Measurements from ENCODE around the gene JADE2. TPM values are rescaled to one million over a fixed set of nuclear protein-coding genes. Genes with fewer than 3 reads are reported as not detected.

The JADE2 gene
- total and polyA plus RNA-seq, 2 of the 8 experiments (the other 6 are each of a cell fraction or from before 2014, with no cell fraction given): 19.2 to 55.8 TPM

DNA sequence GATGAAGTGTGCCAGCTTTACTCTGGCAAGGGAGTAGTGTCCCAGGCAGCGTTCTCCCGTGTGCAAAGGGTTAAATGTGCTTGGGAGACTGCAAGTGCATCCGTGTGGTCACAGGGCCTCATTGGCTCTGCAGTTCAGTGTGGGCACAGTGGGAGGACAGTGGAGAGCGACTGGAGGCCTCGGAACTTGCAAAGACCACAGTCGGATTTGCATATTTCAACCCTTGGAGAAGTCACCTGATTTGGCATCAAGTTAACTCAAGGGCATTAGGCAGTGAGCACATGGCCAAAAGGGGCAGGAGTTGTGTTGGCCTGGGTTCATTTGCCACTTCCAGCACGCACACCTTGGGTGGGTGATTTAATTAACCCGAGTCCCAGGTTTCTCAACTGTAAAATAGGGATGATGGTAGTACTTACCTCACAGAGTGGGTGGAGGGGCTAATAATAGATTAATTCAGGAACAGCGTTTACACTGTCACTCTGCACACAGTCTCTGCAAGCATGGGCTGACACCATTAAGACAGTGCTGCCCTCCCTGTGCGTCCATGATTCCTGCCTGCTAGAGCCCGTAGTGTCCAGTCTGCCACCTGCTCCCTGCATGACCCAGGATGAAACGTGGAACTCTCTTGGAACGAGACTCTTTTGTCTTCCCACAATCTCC lies 22.7 kb downstream of the JADE2 start:
- H3K56ac ChIP-seq (replicated peaks; ENCODE audit: insufficient read length, low read depth, low read length): no peak overlapping the region
- FAIRE-seq: no peak
- H3K4me1 ChIP-seq (replicated peaks in 1 of 4; ENCODE audit: control insufficient read depth in 3 of 4, insufficient read depth in 4 of 4, low read length in 3 of 4): peaks cover 3 to 7% (median 5%) of the 10 kb centered on the region in 4 experiments; a peak in 5 of 7 replicates
- peaks cover 6% of the 10 kb centered on the region for H3K79me1 ChIP-seq (ENCODE audit: low read depth, low read length)
- no peak overlapping the region for H2AFZ ChIP-seq (ENCODE audit: low read length)
- no peak overlapping the region for H2BK12ac ChIP-seq (ENCODE audit: low read depth, low read length)
- no peak overlapping the region for H3K23ac ChIP-seq (ENCODE audit: insufficient read length)
- H4K8ac ChIP-seq (ENCODE audit: extremely low read depth, insufficient read depth, low read length): peak overlapping the region; percentile 45; the same call in 1 of the 2 replicates
- H3K79me2 ChIP-seq (ENCODE audit: control insufficient read depth in 1 of 2, insufficient read depth in 2 of 2, low read length in 2 of 2): no peaks in the 10 kb centered on the region
- H2BK120ac ChIP-seq (replicated peaks; ENCODE audit: low read depth, low read length): no peak overlapping the region
- ChIA-PET CTCF (ENCODE audit: partially characterized antibody) (interaction anchor here (0.9 to 13.1 kb wide), 5 partner anchors 11 to 135 kb away, joined by 3 to 121 read pairs (median 7); partner anchors contain the start of genes CDKN2AIPNL and JADE2), POLR2A (ENCODE audit: partially characterized antibody) (interaction anchor here (8.8 kb wide), 1 partner anchor 23 kb away, joined by 74 read pairs; the partner anchor contains the start of gene JADE2)
- DNase-seq (ENCODE audit: low read depth in 1 of 2, low spot score in 2 of 2): no peak
- H2BK5ac ChIP-seq (ENCODE audit: low read depth, low read length): no peak overlapping the region
- peaks cover 3 to 44% (median 8%) of the 10 kb centered on the region in 4 experiments; a peak in 6 of 8 replicates for H3K36me3 ChIP-seq (ENCODE audit: control insufficient read depth in 2 of 4, insufficient read depth in 4 of 4, low read length in 3 of 4)
- no peak overlapping the region for H3K27ac ChIP-seq (ENCODE audit: low read depth, low read length)
- no peak overlapping the region for H4K5ac ChIP-seq (ENCODE audit: insufficient read length, low read depth, low read length)
- H4K20me1 ChIP-seq (replicated peaks in 1 of 2; ENCODE audit: control insufficient read depth in 1 of 2, insufficient read depth in 2 of 2, low read length in 2 of 2): peaks cover 0 to 2% of the 10 kb centered on the region in 2 experiments
- no peak overlapping the region for H2AK5ac ChIP-seq (ENCODE audit: low read depth, low read length)
- H4K91ac ChIP-seq (replicated peaks; ENCODE audit: insufficient read length, low read length): no peak overlapping the region
- TF ChIP-seq POU5F1 (IDR thresholded peaks at IDR 0.05; ENCODE audit: low read depth, low read length) (no peak), RBBP5 (IDR thresholded peaks at IDR 0.05; ENCODE audit: borderline replicate concordance, low read depth, low read length) (no peak), SP4 (IDR thresholded peaks at IDR 0.05; ENCODE audit: low read length) (no peak), FOSL1 (IDR thresholded peaks at IDR 0.05; ENCODE audit: insufficient read depth, low read depth, low read length) (no peak), SP2 (IDR thresholded peaks at IDR 0.05; ENCODE audit: low read length) (no peak), PHF8 (conservative IDR thresholded peaks at IDR 0.05; ENCODE audit: low read depth, low read length) (no peak)
- TF ChIP-seq, protein P1, sequence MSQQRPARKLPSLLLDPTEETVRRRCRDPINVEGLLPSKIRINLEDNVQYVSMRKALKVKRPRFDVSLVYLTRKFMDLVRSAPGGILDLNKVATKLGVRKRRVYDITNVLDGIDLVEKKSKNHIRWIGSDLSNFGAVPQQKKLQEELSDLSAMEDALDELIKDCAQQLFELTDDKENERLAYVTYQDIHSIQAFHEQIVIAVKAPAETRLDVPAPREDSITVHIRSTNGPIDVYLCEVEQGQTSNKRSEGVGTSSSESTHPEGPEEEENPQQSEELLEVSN (IDR thresholded peaks at IDR 0.05): no peak
- H3K9ac ChIP-seq (replicated peaks in 1 of 4; ENCODE audit: extremely low read depth in 1 of 4, low read depth in 3 of 4, low read length in 3 of 4): no peak overlapping the region
- H3K14ac ChIP-seq (ENCODE audit: insufficient read length): no peak overlapping the region
- no peak overlapping the region for H3K4me2 ChIP-seq (ENCODE audit: insufficient read depth in 1 of 2, low read depth in 2 of 2, low read length in 2 of 2)
- no peak overlapping the region for H3K4me3 ChIP-seq (ENCODE audit: extremely low read depth in 1 of 4, insufficient read depth in 2 of 4, low read depth in 3 of 4, low read length in 4 of 4)
- no peak overlapping the region for H3K4ac ChIP-seq (replicated peaks; ENCODE audit: insufficient read length, low read depth, low read length)
- H3K23me2 ChIP-seq (ENCODE audit: low read depth, low read length): no peaks in the 10 kb centered on the region
- H2BK15ac ChIP-seq (ENCODE audit: low read length): no peak overlapping the region
- WGBS, 2 experiments (ENCODE audit: extremely low coverage in 1 of 2, insufficient coverage in 1 of 2, insufficient read length in 1 of 2, insufficient replicate concordance in 2 of 2, low coverage in 1 of 2, low lambda C conversion rate in 2 of 2, missing lambda C conversion rate in 1 of 2): 90% methylated on average over 13 of the region's 13 CpGs; no CpG with 5 or more reads in 1 of the 2 experiments
- H3K9me3 ChIP-seq (ENCODE audit: insufficient read depth in 2 of 2, low read depth in 1 of 2, low read length in 1 of 2): no peaks in the 10 kb centered on the region
- no peaks in the 10 kb centered on the region for H3K27me3 ChIP-seq (replicated peaks in 1 of 4; ENCODE audit: control insufficient read depth in 3 of 4, extremely low read depth in 1 of 4, insufficient read depth in 3 of 4, low read length in 3 of 4)
- no peak overlapping the region for H2BK20ac ChIP-seq (ENCODE audit: low read length)
- no peak overlapping the region for H3K18ac ChIP-seq (ENCODE audit: extremely low read depth, low read length)

Measured in H1 (cell line).